Upper lobe of left lung (tissue), 4 donors: ENCODE measurements around the gene CNDP2.

ENCODE experiments used
- EP300 ChIP-seq, 4 donors: sonication (generic); formaldehyde crosslinking; IDR thresholded peaks; one replicate each; pipeline ENCODE4 v1.5.1; 2017; ENCODE audit warnings: antibody characterized with exemption in 4 of 4, control low read depth in 2 of 4
- POLR2AphosphoS5 ChIP-seq, 2 donors: sonication (generic); formaldehyde crosslinking; IDR thresholded peaks; one replicate each; pipeline ENCODE4 v1.5.1; 2017; ENCODE audit warnings: antibody characterized with exemption in 2 of 2
- TF ChIP-seq, protein P1 (sequence below), 6 experiments: fragments of 450-650 bp in 4 of 6; fragments of 200-600 bp in 2 of 6; sonication (generic) in 2 of 6; IDR thresholded peaks; one replicate each; pipeline ENCODE4 v1.5.1; 2016 to 2019; ENCODE audit warnings: antibody characterized with exemption in 6 of 6

- TF ChIP-seq, protein P1, sequence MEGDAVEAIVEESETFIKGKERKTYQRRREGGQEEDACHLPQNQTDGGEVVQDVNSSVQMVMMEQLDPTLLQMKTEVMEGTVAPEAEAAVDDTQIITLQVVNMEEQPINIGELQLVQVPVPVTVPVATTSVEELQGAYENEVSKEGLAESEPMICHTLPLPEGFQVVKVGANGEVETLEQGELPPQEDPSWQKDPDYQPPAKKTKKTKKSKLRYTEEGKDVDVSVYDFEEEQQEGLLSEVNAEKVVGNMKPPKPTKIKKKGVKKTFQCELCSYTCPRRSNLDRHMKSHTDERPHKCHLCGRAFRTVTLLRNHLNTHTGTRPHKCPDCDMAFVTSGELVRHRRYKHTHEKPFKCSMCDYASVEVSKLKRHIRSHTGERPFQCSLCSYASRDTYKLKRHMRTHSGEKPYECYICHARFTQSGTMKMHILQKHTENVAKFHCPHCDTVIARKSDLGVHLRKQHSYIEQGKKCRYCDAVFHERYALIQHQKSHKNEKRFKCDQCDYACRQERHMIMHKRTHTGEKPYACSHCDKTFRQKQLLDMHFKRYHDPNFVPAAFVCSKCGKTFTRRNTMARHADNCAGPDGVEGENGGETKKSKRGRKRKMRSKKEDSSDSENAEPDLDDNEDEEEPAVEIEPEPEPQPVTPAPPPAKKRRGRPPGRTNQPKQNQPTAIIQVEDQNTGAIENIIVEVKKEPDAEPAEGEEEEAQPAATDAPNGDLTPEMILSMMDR (IDR thresholded peaks at IDR 0.05) = no peak
- TF ChIP-seq POLR2AphosphoS5 (IDR thresholded peaks at IDR 0.05) (no peak), EP300 (IDR thresholded peaks at IDR 0.05) (no peak)
These were observed 35.3 kb upstream of the CNDP2 start for GRCh38 chr18:74460825-74461224.
